SKM-1 (cell line): Measurements from ENCODE around the gene TM4SF4.

Experiments
- DNase-seq: peaks from one replicate; lab custom pipeline; 2025; ENCODE audit not compliant: unreplicated experiment; lab: John Stamatoyannopoulos, UW

Gene TM4SF4

GRCh38 chr3:149545049-149545448 is 70.6 kb downstream of the TM4SF4 start:
- DNase-seq = no peak

- DNase-seq = no peak
These were observed 72.9 kb downstream of the TM4SF4 start for GRCh38 chr3:149547413-149547812.

GRCh38 chr3:149547954-149548668 is 73.6 kb downstream of the TM4SF4 start:
- DNase-seq = no peak

GRCh38 chr3:149548669-149549065 is 74.2 kb downstream of the TM4SF4 start:
- no peak for DNase-seq

DNA sequence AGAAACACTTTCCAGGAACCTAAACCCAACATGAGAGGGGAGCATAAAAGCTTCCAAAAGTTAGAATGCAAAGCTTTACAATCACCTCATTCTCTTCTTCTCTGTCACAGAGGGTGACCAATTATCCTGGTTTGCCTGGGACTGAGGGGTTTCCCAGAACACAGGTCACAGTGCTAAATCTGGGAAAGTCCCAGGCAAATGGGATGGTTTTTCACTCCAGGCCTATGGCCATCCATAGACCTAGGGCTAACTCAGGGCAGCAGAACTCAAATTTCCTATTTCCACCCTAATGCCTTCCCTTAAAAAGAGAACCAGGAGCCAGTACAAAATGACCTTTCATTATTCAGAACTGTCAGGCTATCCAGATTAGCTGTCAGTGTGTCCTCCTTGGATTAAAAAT is 77.0 kb downstream of the TM4SF4 start:
- DNase-seq = no peak

- no peak for DNase-seq
These were observed 78.2 kb downstream of the TM4SF4 start for GRCh38 chr3:149552700-149553099.
